Muscle of leg (tissue), 11 donors: Measurements from ENCODE around the gene FAM98A. TPM values are rescaled to one million over a fixed set of nuclear protein-coding genes. Genes with fewer than 3 reads are reported as not detected.
A peak's percentile ranks its signal among the peaks of the same experiment; 100 is the strongest.

Source experiments
- DNase-seq: peaks from one replicate; pipeline ENCODE4 v3.0.0; 2013
- H3K27ac ChIP-seq: one replicate; pipeline ENCODE4 v1.5.1; 2013; ENCODE audit warnings: mild to moderate bottlenecking, low read length, control low read depth
- H3K27me3 ChIP-seq: one replicate; pipeline ENCODE4 v1.6.1; 2013; ENCODE audit warnings: low read length; ENCODE audit not compliant: control insufficient read depth, insufficient read depth
- H3K36me3 ChIP-seq: one replicate; pipeline ENCODE4 v1.6.1; 2013; ENCODE audit warnings: low read length; ENCODE audit not compliant: control insufficient read depth, insufficient read depth
- H3K4me1 ChIP-seq: one replicate; pipeline ENCODE4 v1.6.1; 2013; ENCODE audit warnings: low read length; ENCODE audit not compliant: control insufficient read depth, insufficient read depth
- H3K4me3 ChIP-seq: one replicate; pipeline ENCODE4 v1.5.1; 2013; ENCODE audit warnings: low read length, control low read depth
- H3K9me3 ChIP-seq: replicated peaks from 2 replicates; pipeline ENCODE4 v1.6.1; 2013; ENCODE audit warnings: low read depth, low read length; ENCODE audit not compliant: control insufficient read depth
- WGBS: methylation state at CpG from one replicate; pipeline ENCODE4 v1.1.5; 2013; ENCODE audit warnings: missing lambda C conversion rate; ENCODE audit not compliant: insufficient coverage; 5-methylcytosine and 5-hydroxymethylcytosine counted together
- polyA plus RNA-seq, 8 donors: library from polyadenylated mRNA; unstranded; fragments of 120-200 nt; gene quantifications; one replicate each; pipeline versions ENCODE4 v1.2.1 to v1.2.3, GENCODE V29; 2013; ENCODE audit warnings: inconsistent platforms in 1 of 8, low replicate concordance in 1 of 8; ENCODE audit not compliant: insufficient read length in 8 of 8, insufficient read depth in 1 of 8
- total RNA-seq: library from RNA; stranded (reverse); fragments of 120-200 nt; gene quantifications from one replicate; pipeline ENCODE4 v1.2.4, GENCODE V29; 2013

The FAM98A gene
- total and polyA plus RNA-seq, 9 donors = 22.2 to 43.2 (median 35.7) TPM

DNA sequence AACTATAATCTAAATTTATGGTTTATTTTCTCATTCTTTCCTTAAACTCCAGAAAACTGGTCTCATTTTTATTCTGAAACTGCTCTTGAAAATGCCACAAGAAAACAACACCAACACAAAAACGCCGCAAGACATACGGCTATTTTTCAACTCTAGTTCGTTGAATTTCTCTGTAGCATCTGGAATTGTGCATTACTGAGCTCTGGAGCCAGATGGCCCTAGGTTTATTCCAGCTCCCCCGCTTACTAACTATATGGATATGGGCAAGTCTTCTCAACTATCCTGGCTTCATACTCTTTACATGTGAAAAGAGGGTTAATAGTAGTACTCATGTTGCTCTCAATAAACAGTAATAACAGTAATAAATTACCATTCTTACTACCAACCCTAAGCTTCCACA, 19.9 kb downstream of the FAM98A start:
- no CpG with 5 or more reads among the region's 5 CpGs for WGBS
- no peak overlapping the region for H3K4me3 ChIP-seq
- H3K27ac ChIP-seq = no peak overlapping the region
- H3K4me1 ChIP-seq = no peaks in the 10 kb centered on the region
- DNase-seq = peak; percentile 56
- H3K36me3 ChIP-seq = peaks cover 2% of the 10 kb centered on the region
- no peaks in the 10 kb centered on the region for H3K9me3 ChIP-seq
- no peaks in the 10 kb centered on the region for H3K27me3 ChIP-seq

DNA sequence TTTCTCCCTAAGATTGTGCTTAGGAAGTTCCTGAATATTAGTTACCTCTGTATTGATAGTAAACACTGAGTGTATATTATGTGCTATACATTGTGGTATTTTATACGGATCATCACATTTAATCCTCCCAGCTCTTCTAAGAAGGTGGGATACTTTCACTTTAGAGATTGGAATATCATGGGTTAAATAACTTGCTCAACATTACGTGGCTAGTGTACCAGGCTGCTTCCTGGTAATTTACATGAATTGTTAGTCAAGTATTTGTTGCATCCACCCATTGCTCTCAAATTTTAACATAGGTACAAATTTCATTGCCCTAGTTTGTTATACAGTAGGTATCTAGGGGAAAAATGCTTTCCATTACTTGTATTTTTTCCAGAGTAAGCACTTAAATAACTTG, 21.4 kb downstream of the FAM98A start:
- Histone ChIP-seq H3K36me3 (no peaks in the 10 kb centered on the region), H3K27me3 (no peaks in the 10 kb centered on the region), H3K4me1 (no peaks in the 10 kb centered on the region), H3K27ac (no peak overlapping the region), H3K9me3 (no peaks in the 10 kb centered on the region), H3K4me3 (no peak overlapping the region)
- WGBS = no CpG with 5 or more reads among the region's 2 CpGs
- no peak for DNase-seq

DNA sequence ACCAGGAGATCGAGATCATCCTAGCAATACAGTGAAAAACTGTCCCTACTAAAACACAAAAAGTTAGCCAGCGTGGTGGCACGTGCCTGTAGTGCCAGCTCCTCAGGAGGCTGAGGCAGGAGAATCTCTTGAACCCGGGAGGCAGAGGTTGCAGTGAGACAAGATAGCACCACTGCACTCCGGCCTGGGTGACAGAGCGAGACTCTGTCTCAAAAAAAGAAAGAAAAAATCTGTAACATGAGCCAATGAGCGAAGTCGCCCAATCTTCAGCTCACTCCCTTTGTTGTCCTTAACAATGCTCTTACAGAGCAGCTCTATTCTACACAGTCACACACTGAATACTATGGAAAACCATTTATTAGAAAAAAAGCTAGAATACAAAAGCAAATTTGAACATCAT, 22.0 kb downstream of the FAM98A start:
- Histone ChIP-seq H3K36me3 (no peaks in the 10 kb centered on the region), H3K4me1 (no peaks in the 10 kb centered on the region), H3K4me3 (no peak overlapping the region), H3K27ac (no peak overlapping the region), H3K9me3 (no peaks in the 10 kb centered on the region), H3K27me3 (no peaks in the 10 kb centered on the region)
- no peak for DNase-seq
- 90% methylated on average over 3 of the region's 8 CpGs for WGBS

DNA sequence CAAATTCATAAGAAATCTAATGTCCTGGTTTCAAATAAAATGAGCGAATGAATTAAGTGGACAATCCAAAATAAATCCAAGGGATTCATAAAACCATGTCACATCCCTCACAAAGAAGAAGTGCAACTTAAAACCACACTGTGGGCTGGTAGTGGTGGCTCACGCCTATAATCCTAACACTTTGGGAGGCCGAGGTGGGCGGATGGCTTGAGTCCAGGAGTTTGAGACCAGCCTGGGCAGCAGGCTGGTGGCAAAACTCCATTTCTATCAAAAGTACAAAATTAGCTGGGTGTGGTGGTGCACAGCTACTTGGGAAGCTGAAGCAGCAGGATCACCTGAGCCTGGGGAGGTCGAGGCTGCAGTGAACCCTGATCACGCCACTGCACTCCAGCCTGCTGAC, 25.4 kb downstream of the FAM98A start:
- H3K36me3 ChIP-seq = no peaks in the 10 kb centered on the region

DNA sequence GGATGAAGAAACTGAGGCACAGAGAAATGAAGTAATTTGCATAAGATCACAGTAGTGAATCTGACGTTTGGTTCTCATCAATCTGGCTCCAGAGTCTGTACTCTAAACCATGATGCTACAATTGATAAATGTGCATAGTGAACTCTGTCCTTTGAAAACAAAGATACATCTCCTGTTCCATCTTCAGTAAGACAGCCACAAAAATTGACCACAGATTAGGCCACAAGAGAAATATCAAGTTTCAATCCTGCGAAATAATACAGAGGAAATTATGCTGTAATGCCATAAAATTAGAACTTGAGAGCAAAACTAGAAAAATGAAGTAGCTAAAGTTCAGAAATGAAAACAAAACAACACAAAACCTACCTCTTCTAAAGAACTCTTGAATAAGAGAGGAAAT, 28.4 kb downstream of the FAM98A start:
- Histone ChIP-seq H3K27ac (no peak overlapping the region), H3K27me3 (no peaks in the 10 kb centered on the region), H3K4me3 (no peak overlapping the region), H3K36me3 (no peaks in the 10 kb centered on the region), H3K9me3 (no peaks in the 10 kb centered on the region), H3K4me1 (no peaks in the 10 kb centered on the region)
- DNase-seq = no peak
- WGBS = no CpG with 5 or more reads among the region's 2 CpGs

More for the DNA sequence above, 25.4 kb downstream of the FAM98A start:
- 75% methylated on average over 2 of the region's 6 CpGs for WGBS
- no peak overlapping the region for H3K27ac ChIP-seq
- no peaks in the 10 kb centered on the region for H3K4me1 ChIP-seq
- no peaks in the 10 kb centered on the region for H3K9me3 ChIP-seq
- no peaks in the 10 kb centered on the region for H3K27me3 ChIP-seq
- H3K4me3 ChIP-seq = no peak overlapping the region
- DNase-seq = no peak

DNA sequence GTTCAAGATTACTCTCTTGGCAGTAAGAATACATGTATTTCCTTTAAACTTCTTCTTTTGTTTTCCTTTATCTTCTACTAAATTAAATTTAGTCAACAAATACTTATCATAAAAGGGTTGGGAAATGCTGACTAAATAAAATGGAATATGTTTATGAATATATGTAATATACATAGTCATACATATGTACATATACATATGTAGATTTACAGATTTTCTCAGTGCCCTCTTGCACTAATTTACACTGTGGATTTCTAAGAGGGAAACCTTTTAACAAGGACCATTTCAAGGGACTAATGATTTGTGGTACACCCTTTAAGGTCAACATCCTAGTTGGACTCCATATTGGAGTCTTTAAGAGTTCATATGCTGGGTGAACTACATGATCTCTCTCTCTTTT, 37.2 kb downstream of the FAM98A start:
- Histone ChIP-seq H3K4me1 (peaks cover 5% of the 10 kb centered on the region), H3K9me3 (no peaks in the 10 kb centered on the region), H3K27ac (no peak overlapping the region), H3K4me3 (no peak overlapping the region), H3K36me3 (peaks cover 8% of the 10 kb centered on the region), H3K27me3 (no peaks in the 10 kb centered on the region)
- DNase-seq = no peak

DNA sequence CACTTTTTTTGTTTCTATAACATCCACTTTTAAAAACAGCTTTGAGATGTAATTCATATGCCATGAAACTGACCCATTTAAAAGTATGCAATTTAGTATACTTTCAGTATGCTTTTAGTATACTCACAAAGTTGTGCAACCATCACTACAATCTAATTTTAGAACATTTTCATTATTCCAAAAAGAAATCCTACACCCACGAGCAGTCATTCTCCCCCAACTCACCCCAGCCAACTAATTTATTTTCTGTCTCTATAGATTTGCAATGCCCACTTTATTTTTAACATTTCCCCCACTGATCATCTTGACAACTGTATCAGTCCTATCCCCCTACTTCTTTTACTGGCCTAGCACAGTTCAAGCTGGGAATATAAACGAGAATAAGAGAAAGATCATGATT, 39.1 kb downstream of the FAM98A start:
- H3K4me3 ChIP-seq = no peak overlapping the region
- WGBS = 13% methylated on average over 1 of the region's 2 CpGs
- peaks cover 5% of the 10 kb centered on the region for H3K36me3 ChIP-seq
- no peaks in the 10 kb centered on the region for H3K27me3 ChIP-seq
- peak; percentile 46 for DNase-seq
- H3K4me1 ChIP-seq = peaks cover 6% of the 10 kb centered on the region
- no peak overlapping the region for H3K27ac ChIP-seq
- H3K9me3 ChIP-seq = no peaks in the 10 kb centered on the region

DNA sequence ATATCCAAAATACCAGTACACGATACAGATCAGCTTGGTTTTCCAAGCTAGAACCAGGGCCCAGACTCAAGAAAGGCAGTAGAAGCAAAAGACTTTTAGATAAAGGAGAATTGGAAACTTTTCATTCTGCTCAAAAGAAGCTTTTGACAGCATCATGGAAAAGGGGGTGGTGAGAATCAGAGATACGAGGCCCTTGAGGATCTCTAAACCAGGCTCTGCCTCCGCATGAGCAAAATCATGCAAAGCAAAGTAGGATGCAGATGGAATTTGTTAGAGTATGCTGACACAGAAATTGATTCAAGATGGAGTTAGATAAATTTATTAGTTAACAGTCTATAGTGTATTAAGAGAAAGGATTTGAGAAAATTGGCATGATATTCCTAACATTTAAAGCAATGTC, 39.8 kb downstream of the FAM98A start:
- H3K4me1 ChIP-seq = peaks cover 7% of the 10 kb centered on the region
- H3K27me3 ChIP-seq = no peaks in the 10 kb centered on the region
- peaks cover 5% of the 10 kb centered on the region for H3K36me3 ChIP-seq
- peak; percentile 89 for DNase-seq
- H3K27ac ChIP-seq = no peak overlapping the region
- 60% methylated on average over 3 of the region's 3 CpGs for WGBS
- no peaks in the 10 kb centered on the region for H3K9me3 ChIP-seq
- no peak overlapping the region for H3K4me3 ChIP-seq

DNA sequence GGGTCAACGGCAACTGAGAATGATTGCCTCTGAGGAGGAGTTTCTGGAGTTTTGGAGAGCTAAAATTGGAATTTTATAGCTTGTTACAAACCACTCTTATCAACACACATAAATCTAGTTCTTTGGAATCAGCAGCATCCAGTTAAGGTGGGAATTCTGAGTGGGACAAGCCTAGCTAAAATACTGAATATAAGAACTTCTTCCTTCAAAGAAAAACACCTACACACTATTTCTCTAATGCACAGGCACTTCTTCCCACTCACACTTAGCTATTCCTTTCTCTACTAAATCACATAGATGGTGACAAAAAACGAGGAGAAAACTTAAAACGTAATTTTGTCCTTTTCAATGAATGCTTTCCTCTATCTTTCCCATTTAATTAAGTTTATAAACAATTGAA, 43.4 kb downstream of the FAM98A start:
- no peak overlapping the region for H3K4me3 ChIP-seq

DNA sequence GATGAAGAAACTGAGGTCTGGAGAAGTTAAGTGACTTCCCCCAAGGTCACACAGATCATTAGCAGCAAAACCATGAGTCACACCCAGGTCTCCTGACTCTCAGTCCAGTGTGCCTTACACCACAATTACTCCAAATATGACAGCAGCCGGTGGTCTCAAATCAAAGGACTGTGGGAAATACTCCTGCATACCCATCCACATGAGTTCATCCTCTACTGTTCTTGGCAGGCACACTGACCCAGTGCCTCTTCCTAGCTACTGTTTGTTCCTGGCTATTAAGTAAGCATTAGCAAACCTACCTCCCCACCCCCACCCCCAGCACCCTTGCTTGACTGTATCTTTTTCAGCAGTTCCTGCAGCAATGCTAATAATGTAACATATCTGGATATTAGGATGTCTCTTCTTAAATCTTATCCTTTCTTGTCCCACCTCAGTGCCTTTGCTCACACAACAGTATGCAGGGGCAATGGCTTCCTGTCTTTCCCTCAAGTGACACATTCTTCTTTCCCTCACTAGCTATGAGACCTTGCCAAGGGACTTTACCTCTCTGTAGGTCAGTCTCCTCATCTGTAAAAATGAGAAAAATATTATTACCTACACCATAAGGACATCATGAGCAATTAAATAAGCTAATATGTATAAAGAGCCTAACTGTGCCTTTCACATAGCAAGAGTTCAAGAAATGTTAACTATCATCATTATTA, 46.2 kb downstream of the FAM98A start:
- Histone ChIP-seq H3K36me3 (peaks cover 5% of the 10 kb centered on the region), H3K27me3 (no peaks in the 10 kb centered on the region), H3K9me3 (no peaks in the 10 kb centered on the region), H3K27ac (no peak overlapping the region), H3K4me1 (peaks cover 2% of the 10 kb centered on the region), H3K4me3 (no peak overlapping the region)
- WGBS = 90% methylated on average over 1 of the region's 1 CpG
- DNase-seq = no peak

More for the DNA sequence above, 43.4 kb downstream of the FAM98A start:
- H3K36me3 ChIP-seq = peaks cover 5% of the 10 kb centered on the region
- H3K4me1 ChIP-seq = peaks cover 7% of the 10 kb centered on the region
- no peaks in the 10 kb centered on the region for H3K9me3 ChIP-seq
- H3K27ac ChIP-seq = no peak overlapping the region
- no peak for DNase-seq
- no CpG with 5 or more reads among the region's 3 CpGs for WGBS
- no peaks in the 10 kb centered on the region for H3K27me3 ChIP-seq

DNA sequence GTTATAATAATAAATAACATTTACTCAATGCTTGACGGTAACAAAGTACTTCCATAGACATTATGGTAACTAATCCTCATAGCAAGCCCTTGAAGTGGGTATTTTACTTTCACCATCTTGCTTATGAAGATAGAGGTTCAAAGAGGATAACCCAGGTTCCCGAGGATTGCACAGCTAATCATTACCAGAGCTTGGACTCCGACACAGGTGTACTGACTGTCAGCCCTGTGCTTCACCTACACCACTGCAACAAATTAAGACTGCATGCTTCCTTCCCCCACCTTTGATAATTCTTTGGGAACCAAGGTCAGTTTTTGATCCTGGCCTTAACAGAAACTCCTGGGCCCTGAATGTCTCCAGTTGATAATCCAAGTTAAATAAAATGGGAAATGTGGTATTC, 48.9 kb downstream of the FAM98A start:
- no peak for DNase-seq
- no peak overlapping the region for H3K4me3 ChIP-seq
- no peaks in the 10 kb centered on the region for H3K27me3 ChIP-seq
- no peak overlapping the region for H3K27ac ChIP-seq
- peaks cover 3% of the 10 kb centered on the region for H3K36me3 ChIP-seq
- peaks cover 2% of the 10 kb centered on the region for H3K4me1 ChIP-seq
- 63% methylated on average over 2 of the region's 3 CpGs for WGBS
- H3K9me3 ChIP-seq = no peaks in the 10 kb centered on the region
